PC-3 (cell line): ENCODE data around the gene ADAM22. TPM values are rescaled to one million over a fixed set of nuclear protein-coding genes. Genes with fewer than 3 reads are reported as not detected.

ENCODE experiments used
- ATAC-seq: fragments of 200-7000 bp; cut with Tn5 transposase; 2 replicates; pipeline ENCODE4 v1.9.1; 2020; ENCODE audit warnings: mild to moderate bottlenecking, moderate library complexity
- BruUV-seq: library from RNA; stranded (reverse); fragments of 400-500 nt; replicated peaks from 2 replicates; lab custom pipeline; 2021; lab: Mats Ljungman, UMichigan
- CTCF ChIA-PET: fragments of 300-600 bp; sonication (Branson Sonifier 250); formaldehyde crosslinking; loops from one replicate; lab custom pipeline; 2022; ENCODE audit warnings: antibody characterized with exemption; lab: Charles Lee
- POLR2A ChIA-PET: fragments of 300-600 bp; sonication (Branson Sonifier 250); formaldehyde crosslinking; loops from one replicate; lab custom pipeline; 2022; ENCODE audit warnings: antibody characterized with exemption; ENCODE audit not compliant: unreplicated experiment; lab: Charles Lee
- DNase-seq: peaks from one replicate; pipeline ENCODE4 v3.0.0-alpha.2; 2015
- H2AFZ ChIP-seq: fragments of 300-600 bp; sonication (generic); 2 replicates; pipeline ENCODE4 v1.6.0; 2016; ENCODE audit warnings: antibody characterized with exemption, low read length
- H3F3A ChIP-seq: fragments of 300-600 bp; sonication (generic); one replicate; pipeline ENCODE4 v1.6.0; 2017; ENCODE audit warnings: antibody characterized with exemption, low read length, control low read depth, mild to moderate bottlenecking; ENCODE audit not compliant: unreplicated experiment
- H3K27ac ChIP-seq: fragments of 300-600 bp; sonication (generic); 2 replicates; pipeline ENCODE4 v1.5.1; 2016; ENCODE audit warnings: mild to moderate bottlenecking, low read length
- H3K27me3 ChIP-seq: fragments of 300-600 bp; sonication (generic); 2 replicates; pipeline ENCODE4 v1.6.1; 2016; ENCODE audit warnings: low read length, mixed read lengths
- H3K36me3 ChIP-seq: fragments of 300-600 bp; sonication (generic); 2 replicates; pipeline ENCODE4 v1.6.1; 2016; ENCODE audit warnings: low read depth, mixed run types, low read length, mixed read lengths
- H3K4me1 ChIP-seq: fragments of 300-600 bp; sonication (generic); 2 replicates; pipeline ENCODE4 v1.5.1; 2016; ENCODE audit warnings: low read length; ENCODE audit not compliant: insufficient read depth
- H3K4me2 ChIP-seq: fragments of 300-600 bp; sonication (generic); 2 replicates; pipeline ENCODE4 v1.6.0; 2016; ENCODE audit warnings: low read length
- H3K4me3 ChIP-seq: fragments of 300-600 bp; sonication (generic); 2 replicates; pipeline ENCODE4 v1.5.1; 2016; ENCODE audit warnings: mild to moderate bottlenecking, low read length, mixed read lengths
- H3K79me2 ChIP-seq: fragments of 300-600 bp; sonication (generic); 2 replicates; pipeline ENCODE4 v1.6.1; 2017; ENCODE audit warnings: low read length, mixed read lengths
- H3K9ac ChIP-seq: fragments of 300-600 bp; sonication (generic); 2 replicates; pipeline ENCODE4 v1.6.0; 2016; ENCODE audit warnings: mild to moderate bottlenecking, low read length
- H3K9me2 ChIP-seq: fragments of 300-600 bp; sonication (generic); replicated peaks from 2 replicates; pipeline ENCODE4 v1.6.1; 2016; ENCODE audit warnings: mixed run types, low read length, mixed read lengths
- H3K9me3 ChIP-seq: fragments of 300-600 bp; sonication (generic); 2 replicates; pipeline ENCODE4 v1.6.1; 2016; ENCODE audit warnings: low read length, mixed read lengths
- H4K20me1 ChIP-seq: fragments of 300-600 bp; sonication (generic); 2 replicates; pipeline ENCODE4 v1.6.1; 2016; ENCODE audit warnings: low read length, mixed read lengths
- CTCF ChIP-seq: fragments of 300-600 bp; sonication (generic); conservative IDR thresholded peaks from 2 replicates; pipeline ENCODE4 v1.5.1; 2017; ENCODE audit warnings: antibody characterized with exemption, low read depth, mild to moderate bottlenecking, low read length
- EZH2 ChIP-seq: fragments of 300-600 bp; sonication (generic); IDR thresholded peaks from one replicate; pipeline ENCODE4 v1.6.1; 2017; ENCODE audit warnings: antibody characterized with exemption, mild to moderate bottlenecking, low read length; ENCODE audit not compliant: unreplicated experiment
- EZH2phosphoT487 ChIP-seq: fragments of 300-600 bp; sonication (generic); IDR thresholded peaks from 2 replicates; pipeline ENCODE4 v1.6.1; 2018; ENCODE audit warnings: mild to moderate bottlenecking, antibody characterized with exemption, low read length, borderline replicate concordance
- intact Hi-C: fragments of 100-400 bp; cut with micrococcal nuclease; formaldehyde crosslinking; loops from 2 replicates; pipeline ENCODE4 v1.9.0; 2023
- total RNA-seq: library from RNA; depleted of rRNA; stranded (reverse); fragments of >200 nt; gene quantifications from 2 replicates; pipeline ENCODE4 v1.2.3, GENCODE V29; 2014

The ADAM22 gene
- total RNA-seq, 1 experiment from 2014 or later, result 4.4 TPM

- no peak overlapping the region for H3K4me2 ChIP-seq
- H3K27ac ChIP-seq, result no peak overlapping the region
- H3K4me3 ChIP-seq, result no peak overlapping the region
- DNase-seq (no peak), ATAC-seq (no peak)
- H3K9me3 ChIP-seq, result no peaks in the 10 kb centered on the region
- no peaks in the 10 kb centered on the region for H3K36me3 ChIP-seq
- H3F3A ChIP-seq, result peaks cover 4% of the 10 kb centered on the region
- intact Hi-C loops, result no loop called here
- POLR2A ChIA-PET, result no interaction called here
- no TSS peak for BruUV-seq
- no peaks in the 10 kb centered on the region for H3K9me2 ChIP-seq
- CTCF ChIA-PET, result interaction anchor here (1.6 kb wide), 1 partner anchor 20 kb away, joined by 7 read pairs; no protein-coding TSS in a partner anchor
- no peak overlapping the region for H3K9ac ChIP-seq
- H3K27me3 ChIP-seq, result no peaks in the 10 kb centered on the region
- H3K4me1 ChIP-seq, result peaks cover 48% of the 10 kb centered on the region
- TF ChIP-seq CTCF (no peak), EZH2 (no peak)
- H3K79me2 ChIP-seq, result peaks cover 15% of the 10 kb centered on the region
- peaks cover 4% of the 10 kb centered on the region for H4K20me1 ChIP-seq
- no peak overlapping the region for H2AFZ ChIP-seq
Measured at GRCh38 chr7:88223265-88223664, 289.2 kb downstream of the ADAM22 start.

DNA sequence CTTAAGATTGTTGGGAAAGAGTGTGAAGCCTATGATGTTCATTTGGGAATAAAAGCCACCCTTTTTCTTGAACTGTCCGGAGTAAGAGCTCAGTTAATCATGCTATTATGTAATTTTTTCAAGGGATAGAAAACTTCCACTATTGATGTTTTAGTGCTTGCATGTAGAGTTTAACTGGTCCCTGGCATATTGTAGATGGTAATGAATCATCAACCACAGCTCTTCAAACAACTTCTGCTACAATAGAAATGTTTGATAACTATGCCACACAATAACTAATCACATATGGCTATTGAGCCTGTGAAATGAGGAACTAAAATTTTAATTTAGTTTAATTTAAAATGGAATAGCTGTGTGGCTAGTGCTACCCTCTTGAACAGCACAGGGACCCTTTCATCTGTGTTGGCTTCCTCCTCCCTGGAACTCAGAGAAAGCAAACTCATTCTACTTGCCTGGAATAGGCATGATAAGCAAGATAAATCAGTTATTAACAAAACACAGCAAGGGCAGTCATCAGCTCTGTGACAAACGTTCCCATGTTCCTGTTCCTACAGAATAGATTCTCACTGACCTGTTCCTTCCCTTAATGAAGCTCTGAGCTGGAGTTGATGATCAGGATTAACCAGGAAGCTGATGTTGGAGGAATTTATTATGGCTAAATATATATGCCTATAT is 290.7 kb downstream of the ADAM22 start:
- H3K9ac ChIP-seq, result peak overlapping the region; percentile 30; the same call in 1 of the 2 replicates
- H3K79me2 ChIP-seq, result peaks cover under 1% of the 10 kb centered on the region; the same call in 1 of the 2 replicates
- peak overlapping the region; percentile 72 for H3K4me2 ChIP-seq
- ChIA-PET POLR2A (interaction anchor here (0.7 kb wide), 1 partner anchor 57 kb away, joined by 7 read pairs; no protein-coding TSS in a partner anchor), CTCF (interaction anchor here (1.6 kb wide), 1 partner anchor 19 kb away, joined by 7 read pairs; no protein-coding TSS in a partner anchor)
- no TSS peak for BruUV-seq
- intact Hi-C loops, result no loop called here
- TF ChIP-seq CTCF (no peak), EZH2 (no peak), EZH2phosphoT487 (no peak)
- H2AFZ ChIP-seq, result no peak overlapping the region
- H3K9me2 ChIP-seq, result no peaks in the 10 kb centered on the region
- H3K4me3 ChIP-seq, result no peak overlapping the region
- peak overlapping the region; percentile 80 for H3K27ac ChIP-seq
- H4K20me1 ChIP-seq, result no peaks in the 10 kb centered on the region
- H3K36me3 ChIP-seq, result no peaks in the 10 kb centered on the region
- peaks cover 4% of the 10 kb centered on the region for H3F3A ChIP-seq
- ATAC-seq (peak; percentile 15), DNase-seq (peak; percentile 78)
- H3K4me1 ChIP-seq, result peaks cover 44% of the 10 kb centered on the region
- no peaks in the 10 kb centered on the region for H3K9me3 ChIP-seq
- no peaks in the 10 kb centered on the region for H3K27me3 ChIP-seq

DNA sequence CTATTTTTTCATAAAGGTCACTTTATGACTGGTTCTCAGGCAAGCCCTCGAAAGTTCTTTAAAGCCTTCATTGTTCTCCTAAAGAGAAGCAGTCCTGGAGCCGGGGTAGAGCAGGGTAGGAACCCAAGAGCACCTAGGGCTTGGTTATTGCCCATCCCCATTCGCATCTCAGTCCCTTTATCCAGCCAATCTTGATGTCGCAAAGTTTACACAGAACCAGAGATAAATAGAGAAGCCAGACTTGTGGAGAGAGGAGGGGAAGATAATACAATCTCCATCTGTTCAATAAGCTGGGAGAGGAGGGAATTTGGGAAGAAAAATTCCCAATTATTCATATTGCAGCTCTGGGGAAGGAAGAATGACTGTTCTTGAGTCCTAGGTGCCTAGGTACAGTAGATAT is 292.1 kb downstream of the ADAM22 start:
- ChIA-PET POLR2A (interaction anchor here (0.5 kb wide), 1 partner anchor 130 kb away, joined by 7 read pairs; no protein-coding TSS in a partner anchor), CTCF (interaction anchor here (1.2 kb wide), 1 partner anchor 17 kb away, joined by 9 read pairs; no protein-coding TSS in a partner anchor)
- Histone ChIP-seq H3F3A (peaks cover 4% of the 10 kb centered on the region), H3K4me3 (no peak overlapping the region), H3K27me3 (no peaks in the 10 kb centered on the region), H3K27ac (peak overlapping the region; percentile 43), H3K9me3 (no peaks in the 10 kb centered on the region), H2AFZ (no peak overlapping the region), H3K9ac (no peak overlapping the region), H3K4me1 (peaks cover 39% of the 10 kb centered on the region), H4K20me1 (no peaks in the 10 kb centered on the region), H3K4me2 (peak overlapping the region; percentile 72), H3K79me2 (no peaks in the 10 kb centered on the region), H3K36me3 (no peaks in the 10 kb centered on the region), H3K9me2 (no peaks in the 10 kb centered on the region)
- no peak for ATAC-seq
- TF ChIP-seq EZH2phosphoT487, result no peak
- TF ChIP-seq CTCF, result no peak
- no peak for TF ChIP-seq EZH2
- DNase-seq, result no peak
- BruUV-seq, result TSS peak; percentile 49
- intact Hi-C loops, result loop anchor here (2.0 kb wide), 1 partner anchor 55 kb away; no protein-coding TSS in a partner anchor
